Dermis blood vessel endothelial cell (primary cell): ENCODE measurements around the gene SPOCD1. TPM values are rescaled to one million over a fixed set of nuclear protein-coding genes. Genes with fewer than 3 reads are reported as not detected.

ENCODE experiments used
- DNase-seq: peaks from one replicate; pipeline ENCODE4 v3.0.0; 2010
- total RNA-seq: library from RNA; depleted of rRNA; stranded (reverse); fragments of >200 nt; gene quantifications from 2 replicates; pipeline ENCODE4 v1.2.3, GENCODE V29; 2014

The SPOCD1 gene
- total RNA-seq, 1 donor from 2014 or later, result 2.0 TPM

- no peak for DNase-seq
These were observed 29.3 kb downstream of the SPOCD1 start for GRCh38 chr1:31786366-31787060.

- DNase-seq, result no peak
These were observed 29.9 kb downstream of the SPOCD1 start for GRCh38 chr1:31785947-31786290.

- no peak for DNase-seq
These were observed 30.5 kb downstream of the SPOCD1 start for GRCh38 chr1:31785020-31785946.

- DNase-seq, result no peak
These were observed 31.3 kb downstream of the SPOCD1 start for GRCh38 chr1:31784356-31785019.

DNA sequence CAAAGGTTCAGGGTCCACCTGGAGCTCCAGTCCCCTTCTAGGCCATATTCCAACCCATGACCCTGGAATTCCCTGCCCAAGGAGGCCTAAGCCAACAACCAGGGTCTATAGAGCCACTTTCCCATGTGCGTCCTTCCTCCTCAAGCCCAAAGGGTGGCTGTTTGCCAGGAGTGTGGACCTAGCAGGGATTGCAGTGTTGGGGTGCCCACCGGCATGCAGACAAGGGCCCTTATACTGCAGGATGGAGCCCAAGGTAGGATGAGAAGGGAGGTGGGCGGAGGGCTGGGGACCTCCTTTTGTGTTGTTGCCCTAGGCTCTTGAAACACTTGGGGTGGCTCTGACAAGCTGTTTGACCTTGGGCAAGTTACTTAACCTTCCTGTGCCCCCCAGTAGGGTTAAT is 32.0 kb downstream of the SPOCD1 start:
- DNase-seq, result no peak

DNA sequence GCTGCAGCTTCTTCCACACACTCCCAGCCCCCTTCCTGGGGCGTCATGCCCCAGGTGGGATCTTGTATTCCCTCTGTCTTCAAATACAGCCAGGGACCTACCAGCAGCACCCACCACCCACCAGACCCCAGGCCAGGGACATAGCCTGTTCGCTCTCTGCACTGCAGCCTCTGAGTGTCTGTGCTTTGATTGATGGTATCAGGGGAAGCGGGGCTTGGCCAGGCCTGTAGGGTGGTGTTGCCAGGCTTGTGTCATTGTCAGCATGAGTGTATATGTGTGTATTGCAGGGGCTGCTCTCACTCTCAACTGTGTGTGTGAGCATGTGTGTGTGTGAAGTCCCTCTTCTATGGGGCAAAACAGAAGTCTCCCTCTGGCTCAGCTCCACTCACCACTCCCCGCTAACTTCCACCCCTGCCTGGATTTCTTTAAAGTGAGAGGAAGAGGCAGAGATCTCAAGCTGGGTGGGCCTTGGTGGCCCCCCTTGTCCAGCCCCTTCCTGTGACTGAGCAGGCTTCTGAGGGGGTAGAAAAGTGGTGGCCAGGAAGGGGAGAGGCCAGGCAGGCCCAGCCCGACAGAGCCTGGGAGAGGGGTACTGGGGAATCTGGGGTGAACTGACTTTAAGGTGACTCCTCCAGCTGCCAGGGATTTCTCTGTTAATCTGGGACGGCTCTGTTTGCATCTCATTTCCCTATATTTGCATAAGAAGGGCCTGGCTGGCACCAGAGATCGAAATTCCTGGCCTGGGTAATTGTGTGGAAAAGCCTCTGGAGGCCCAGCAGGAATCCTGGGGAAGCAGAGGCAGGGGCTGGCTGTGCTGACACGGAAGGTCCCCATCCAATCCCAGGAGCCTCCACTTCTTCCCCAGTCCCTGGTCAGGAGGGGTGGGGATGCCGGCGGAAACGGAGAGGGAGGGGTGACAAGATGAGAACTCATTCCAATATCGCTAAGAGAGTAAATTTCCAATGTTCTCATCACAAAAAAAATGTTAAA is 33.1 kb downstream of the SPOCD1 start:
- no peak for DNase-seq

DNA sequence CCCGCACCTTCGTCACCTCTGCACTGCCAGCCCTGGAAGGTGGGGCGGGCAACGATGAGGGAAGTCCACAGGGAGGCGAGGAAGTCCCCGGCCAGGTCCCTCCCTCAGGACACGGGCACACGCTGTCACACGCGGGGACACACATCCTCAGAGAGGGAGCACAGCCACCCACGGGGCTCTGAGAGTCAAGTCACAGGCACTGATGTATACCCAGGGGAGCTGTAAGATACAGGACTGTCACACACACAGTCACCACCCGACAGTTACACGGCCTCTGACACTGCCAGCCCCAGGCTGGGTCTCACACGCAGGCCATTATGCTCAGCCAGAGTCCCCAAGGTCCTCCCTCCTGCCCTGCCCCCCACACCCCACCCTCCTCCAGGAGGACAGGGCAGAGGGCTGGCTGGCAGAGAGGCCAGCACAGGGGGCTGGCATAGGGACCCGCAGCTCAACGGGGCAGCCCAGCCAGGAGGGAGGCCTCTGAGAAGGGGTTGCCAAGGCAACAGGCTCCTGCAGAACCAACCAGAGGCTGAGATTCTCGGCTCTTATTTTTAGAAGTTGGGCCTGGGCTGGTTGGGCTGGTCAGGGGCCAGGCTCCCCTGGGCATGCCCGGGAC is 34.0 kb downstream of the SPOCD1 start:
- no peak for DNase-seq

GRCh38 chr1:31781138-31781755 is 34.6 kb downstream of the SPOCD1 start:
- DNase-seq, result no peak

DNA sequence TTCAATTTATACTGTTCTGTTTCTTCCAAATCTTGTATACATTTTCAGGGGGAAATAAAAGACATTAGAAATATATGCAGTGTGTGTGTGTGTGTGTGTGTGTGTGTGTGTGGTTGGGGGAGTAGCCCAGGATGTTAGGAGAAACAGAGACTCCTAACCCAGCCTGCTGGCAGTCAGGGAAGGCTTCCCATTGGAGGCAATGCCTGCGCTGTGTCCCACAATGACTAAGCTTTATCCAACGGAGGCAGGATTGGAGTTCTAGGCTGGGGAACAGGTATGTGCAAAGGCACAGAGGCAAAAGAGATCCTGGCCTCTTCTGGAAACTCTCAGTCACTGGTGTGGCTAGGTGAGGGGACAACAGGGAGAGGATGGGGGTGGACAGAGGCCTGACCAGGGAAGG is 35.2 kb downstream of the SPOCD1 start:
- DNase-seq, result no peak

- DNase-seq, result no peak
These were observed 36.1 kb downstream of the SPOCD1 start for GRCh38 chr1:31779687-31780086.

DNA sequence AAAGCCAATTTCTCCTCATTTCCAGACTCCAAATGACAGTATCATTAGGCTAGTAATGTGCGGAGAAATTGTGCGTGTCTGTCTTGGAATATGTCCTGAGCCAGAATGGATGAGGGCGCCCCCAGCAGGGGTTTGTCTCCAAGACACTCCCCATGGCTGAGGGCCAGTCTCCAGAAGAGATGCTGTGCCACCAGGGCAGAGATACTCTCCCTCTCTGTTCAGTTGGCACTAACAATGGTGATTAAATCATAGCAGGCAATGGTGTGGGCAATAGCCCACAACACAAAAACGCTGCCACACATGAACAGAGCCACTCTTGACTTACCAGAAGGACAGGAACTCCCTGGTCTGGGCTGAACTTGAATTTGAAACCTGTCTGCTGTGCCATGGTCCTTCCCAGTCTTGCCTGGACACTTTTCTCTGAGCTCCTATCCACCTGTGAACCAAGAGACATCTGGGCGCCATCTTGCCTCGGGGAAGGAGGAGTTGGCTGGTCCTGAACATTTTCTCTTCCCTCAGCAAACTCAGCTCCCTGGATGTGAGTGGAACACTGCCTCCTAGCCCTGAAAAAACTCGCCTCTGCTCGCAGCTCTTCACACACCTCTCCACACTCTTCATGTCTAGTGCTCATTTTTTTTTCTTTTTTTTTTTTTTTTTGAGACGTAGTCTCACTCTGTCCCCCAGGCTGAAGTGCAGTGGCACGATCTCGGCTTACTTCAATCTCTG is 36.9 kb downstream of the SPOCD1 start:
- DNase-seq, result no peak

DNA sequence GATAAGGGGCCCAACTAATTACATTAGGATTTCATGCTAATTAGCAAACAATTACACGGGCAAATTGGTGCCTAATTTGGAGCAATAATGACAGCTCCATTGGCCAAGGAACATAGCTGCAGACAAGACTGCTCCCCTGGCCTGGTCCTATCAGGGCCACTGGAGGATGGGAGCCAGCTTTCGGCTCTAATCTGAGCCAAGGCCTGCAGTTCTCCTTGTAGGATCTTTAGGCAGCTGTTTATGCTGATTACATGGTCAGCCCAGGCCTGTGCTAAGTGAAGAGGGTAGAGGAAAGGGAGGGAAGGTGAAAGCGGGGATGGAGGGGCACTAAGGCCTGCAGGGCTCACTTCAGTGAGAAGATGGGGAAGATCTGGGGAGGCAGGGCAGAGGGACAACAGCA is 39.3 kb downstream of the SPOCD1 start:
- no peak for DNase-seq

DNA sequence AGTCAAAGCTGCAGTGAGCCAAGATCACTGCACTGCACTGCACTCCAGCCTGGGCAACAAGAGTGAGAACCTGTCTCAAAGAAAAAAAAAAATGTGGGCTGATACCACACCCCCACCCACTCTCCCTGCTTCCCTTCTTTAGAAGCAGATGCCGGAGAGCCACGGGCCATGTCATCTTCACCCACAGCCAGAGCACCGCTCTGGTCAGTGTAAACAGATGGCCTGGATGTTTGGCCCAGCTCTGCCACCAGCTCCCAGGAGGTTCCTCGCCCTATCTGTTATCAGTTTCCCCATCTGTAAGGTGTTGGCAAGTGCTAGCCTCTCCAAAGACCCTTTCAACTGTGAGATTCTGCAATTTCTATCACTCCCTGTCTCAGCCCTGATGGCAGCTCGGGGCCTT is 39.8 kb downstream of the SPOCD1 start:
- no peak for DNase-seq

DNA sequence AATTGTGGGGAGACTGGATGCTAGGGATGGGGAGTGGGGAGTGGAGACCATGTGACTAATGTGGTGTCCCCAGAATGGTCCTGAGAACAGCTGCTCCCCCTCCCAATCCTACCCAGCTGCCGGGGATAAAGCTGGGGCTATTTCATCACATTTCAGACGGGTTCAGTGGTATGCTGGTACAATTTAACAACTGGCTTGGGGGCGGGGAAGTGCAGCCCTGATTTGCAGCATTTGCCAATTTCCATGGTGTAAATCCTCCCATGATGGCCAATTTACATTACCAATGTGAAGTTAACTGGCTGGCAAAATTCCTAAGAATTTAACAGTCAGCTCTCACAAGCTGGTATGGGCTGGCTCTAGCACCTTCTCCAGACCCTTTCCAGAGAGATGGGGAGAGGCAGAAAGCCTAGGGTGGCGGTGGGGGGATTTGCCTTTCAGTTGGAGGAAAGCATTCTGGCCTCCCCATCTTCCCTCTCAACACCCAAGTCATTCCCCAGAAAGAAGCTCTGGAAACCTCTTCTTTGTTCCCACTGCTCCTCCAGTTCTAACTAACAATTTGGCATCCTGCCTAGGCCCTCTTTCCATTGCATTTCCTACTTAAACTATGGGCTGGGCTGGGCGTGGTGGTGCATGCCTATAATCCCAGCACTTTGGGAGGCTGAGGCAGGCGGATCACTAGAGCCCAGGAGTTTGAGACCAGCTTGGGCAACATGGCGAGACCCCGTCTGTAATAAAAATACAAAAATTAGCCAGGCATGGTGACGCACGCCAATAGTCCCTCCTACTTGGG is 40.4 kb downstream of the SPOCD1 start:
- DNase-seq, result no peak

DNA sequence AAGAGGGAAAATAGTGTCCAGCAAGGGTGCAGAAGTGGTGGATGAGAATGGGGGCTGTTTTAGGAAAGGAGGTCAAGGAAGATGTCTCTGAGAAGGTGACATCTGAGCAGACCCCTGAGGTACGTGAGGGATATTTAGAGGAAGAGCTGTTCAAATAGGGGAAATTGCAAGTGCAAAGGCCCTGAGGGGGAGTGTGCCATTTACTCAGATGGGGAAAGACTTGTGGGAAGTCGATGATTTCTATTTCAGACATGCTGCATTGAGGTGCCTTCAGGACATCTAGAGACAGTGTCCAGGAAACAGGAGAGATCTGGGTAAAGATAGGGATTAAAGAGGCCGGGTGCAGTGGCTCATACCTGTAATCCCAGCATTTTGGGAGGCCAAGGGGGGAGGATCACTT is 41.3 kb downstream of the SPOCD1 start:
- no peak for DNase-seq

DNA sequence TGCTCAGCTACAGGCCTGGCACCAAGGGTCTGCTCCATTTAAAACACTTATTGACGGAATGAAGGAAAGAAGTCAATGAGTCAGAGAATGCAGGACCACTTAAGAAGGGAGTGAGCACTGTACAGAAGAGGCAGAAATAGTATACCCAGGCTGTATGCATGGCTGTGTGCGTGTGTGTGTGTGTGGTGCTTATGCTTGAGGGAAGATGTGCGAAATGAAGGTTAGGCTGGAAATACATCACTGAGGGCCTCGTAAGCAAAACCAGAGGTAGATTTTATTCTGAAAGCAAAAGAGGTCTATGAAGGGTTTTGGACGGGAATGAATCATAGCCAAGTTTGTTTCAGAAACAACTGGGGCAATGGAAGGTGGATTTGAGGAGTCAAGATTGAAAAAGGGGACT is 42.0 kb downstream of the SPOCD1 start:
- DNase-seq, result no peak

DNA sequence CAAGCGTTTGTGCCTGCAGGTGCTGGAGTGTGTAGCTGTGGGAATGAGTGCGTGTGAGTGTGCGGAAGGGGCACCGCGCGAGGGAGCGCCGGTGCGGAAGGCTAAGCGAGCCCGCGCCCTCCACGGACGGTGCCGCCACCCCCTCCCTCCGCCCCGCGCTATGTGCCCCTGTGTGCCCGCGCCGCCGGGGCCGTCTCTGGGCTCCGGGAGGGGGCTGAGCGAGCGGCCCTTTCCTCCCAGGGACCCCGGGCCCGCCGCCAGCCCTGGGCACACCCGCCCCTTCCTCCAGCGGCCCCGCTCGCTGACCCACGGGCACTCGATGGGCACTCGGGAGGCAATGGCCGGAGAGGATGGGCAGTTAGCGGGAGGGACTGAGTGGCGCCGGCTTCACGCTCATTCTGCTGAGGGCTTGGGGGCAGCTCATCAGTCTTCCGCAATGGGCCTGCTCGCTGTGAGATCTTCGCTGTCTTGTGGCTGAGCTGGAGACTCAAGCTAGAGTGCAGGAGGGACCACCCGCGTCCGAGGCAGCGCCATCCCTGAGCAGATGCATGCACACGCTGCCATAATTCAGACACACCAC is 43.1 kb downstream of the SPOCD1 start:
- DNase-seq, result no peak

GRCh38 chr1:31771891-31772668 is 43.7 kb downstream of the SPOCD1 start:
- peak; percentile 16 for DNase-seq
